IMR-90 (cell line): ENCODE results near the gene ATP8B4. TPM values are rescaled to one million over a fixed set of nuclear protein-coding genes. Genes with fewer than 3 reads are reported as not detected.

Experiments
- ATAC-seq: fragments of 200-7000 bp; cut with Tn5 transposase; 2 replicates; pipeline ENCODE4 v1.9.1; 2020; ENCODE audit warnings: low read depth, mild to moderate bottlenecking, moderate library complexity
- BruUV-seq: library from RNA; stranded (reverse); fragments of 400-500 nt; replicated peaks from 2 replicates; lab custom pipeline; 2021; lab: Mats Ljungman, UMichigan
- CTCF ChIA-PET: fragments of 300-600 bp; formaldehyde crosslinking; extraction: SDS; loops from one replicate; lab custom pipeline; 2021; ENCODE audit warnings: antibody characterized with exemption; lab: Yijun Ruan, JAX
- POLR2A ChIA-PET: fragments of 300-600 bp; sonication (Branson Sonifier 250); formaldehyde crosslinking; loops from one replicate; lab custom pipeline; 2022; ENCODE audit warnings: antibody characterized with exemption; ENCODE audit not compliant: unreplicated experiment; lab: Charles Lee
- DNase-seq: peaks from one replicate; pipeline ENCODE4 v3.0.0; 2013
- H2AFZ ChIP-seq: replicated peaks from 2 replicates; pipeline ENCODE3; 2013; ENCODE audit warnings: low read length, mild to moderate bottlenecking; ENCODE audit not compliant: poor library complexity
- H2AK5ac ChIP-seq: 2 replicates; pipeline ENCODE4 v1.6.1; 2013; ENCODE audit warnings: low read depth, low read length, inconsistent platforms
- H2AK9ac ChIP-seq: replicated peaks from 2 replicates; pipeline ENCODE3; 2013; ENCODE audit warnings: mild to moderate bottlenecking, low read depth, low read length, moderate library complexity; ENCODE audit not compliant: poor library complexity
- H2BK120ac ChIP-seq: 2 replicates; pipeline ENCODE4 v1.6.1; 2013; ENCODE audit warnings: low read depth, low read length, inconsistent platforms
- H2BK15ac ChIP-seq: 3 replicates; pipeline ENCODE4 v1.6.1; 2013; ENCODE audit warnings: low read depth, low read length, inconsistent platforms
- H2BK20ac ChIP-seq: 2 replicates; pipeline ENCODE4 v1.6.1; 2013; ENCODE audit warnings: low read depth, mild to moderate bottlenecking, inconsistent platforms, low read length, moderate library complexity
- H2BK5ac ChIP-seq: 2 replicates; pipeline ENCODE4 v1.6.1; 2013; ENCODE audit warnings: mild to moderate bottlenecking, low read depth, low read length, inconsistent platforms; ENCODE audit not compliant: poor library complexity, severe bottlenecking
- H3K14ac ChIP-seq: replicated peaks from 2 replicates; pipeline ENCODE4 v1.6.1; 2013; ENCODE audit warnings: low read depth, low read length, inconsistent platforms
- H3K18ac ChIP-seq: 2 replicates; pipeline ENCODE4 v1.6.1; 2013; ENCODE audit warnings: low read depth, low read length, control low read depth
- H3K23ac ChIP-seq: 2 replicates; pipeline ENCODE4 v1.6.1; 2013; ENCODE audit warnings: low read depth, low read length, inconsistent platforms
- H3K27ac ChIP-seq: 2 replicates; pipeline ENCODE4 v1.5.1; 2013; ENCODE audit warnings: mild to moderate bottlenecking, control low read depth, low read length; ENCODE audit not compliant: insufficient read depth
- H3K27me3 ChIP-seq: 2 replicates; pipeline ENCODE4 v1.6.1; 2013; ENCODE audit warnings: low read length; ENCODE audit not compliant: control insufficient read depth, insufficient read depth
- H3K36me3 ChIP-seq: 2 replicates; pipeline ENCODE4 v1.6.1; 2013; ENCODE audit warnings: low read length, mixed read lengths; ENCODE audit not compliant: control insufficient read depth, insufficient read depth
- H3K4ac ChIP-seq: 2 replicates; pipeline ENCODE4 v1.6.1; 2013; ENCODE audit warnings: low read depth, low read length, inconsistent platforms
- H3K4me1 ChIP-seq: 2 replicates; pipeline ENCODE4 v1.6.1; 2013; ENCODE audit warnings: low read length, mixed read lengths; ENCODE audit not compliant: control insufficient read depth, insufficient read depth
- H3K4me2 ChIP-seq: 2 replicates; pipeline ENCODE4 v1.6.1; 2013; ENCODE audit warnings: low read depth, mild to moderate bottlenecking, control low read depth, low read length, moderate library complexity
- H3K4me3 ChIP-seq: 2 replicates; pipeline ENCODE4 v1.5.1; 2013; ENCODE audit warnings: low read depth, mild to moderate bottlenecking, control low read depth, low read length, moderate library complexity; ENCODE audit not compliant: insufficient read depth
- H3K56ac ChIP-seq: 2 replicates; pipeline ENCODE4 v1.6.1; 2013; ENCODE audit warnings: low read length, inconsistent platforms; ENCODE audit not compliant: insufficient read depth; ENCODE audit errors: extremely low read depth
- H3K79me1 ChIP-seq, 2 experiments: 2 replicates each; pipeline ENCODE4 v1.6.1; 2013; ENCODE audit warnings: low read length in 2 of 2, inconsistent platforms in 1 of 2, low read depth in 1 of 2
- H3K9ac ChIP-seq: 2 replicates; pipeline ENCODE4 v1.6.1; 2013; ENCODE audit warnings: low read depth, low read length, control low read depth
- H3K9me1 ChIP-seq: 2 replicates; pipeline ENCODE4 v1.6.1; 2013; ENCODE audit warnings: low read length, inconsistent platforms; ENCODE audit not compliant: insufficient read depth
- H3K9me3 ChIP-seq: 2 replicates; pipeline ENCODE4 v1.6.1; 2013; ENCODE audit warnings: low read length; ENCODE audit not compliant: control insufficient read depth, insufficient read depth
- H4K20me1 ChIP-seq: 2 replicates; pipeline ENCODE4 v1.6.1; 2013; ENCODE audit warnings: low read length, inconsistent platforms; ENCODE audit not compliant: insufficient read depth
- H4K5ac ChIP-seq: 2 replicates; pipeline ENCODE4 v1.6.1; 2013; ENCODE audit warnings: mild to moderate bottlenecking, low read depth, low read length, control low read depth
- H4K8ac ChIP-seq, 2 experiments: 2 replicates each; pipeline ENCODE4 v1.6.1; 2013; ENCODE audit warnings: low read depth in 2 of 2, low read length in 2 of 2, control low read depth in 1 of 2, inconsistent platforms in 1 of 2
- H4K91ac ChIP-seq: 2 replicates; pipeline ENCODE4 v1.6.1; 2013; ENCODE audit warnings: low read depth, low read length, inconsistent platforms; ENCODE audit not compliant: insufficient read depth
- BHLHE40 ChIP-seq: fragments of 150-350 bp; IDR thresholded peaks from 2 replicates; pipeline ENCODE4 v1.6.1; 2016; ENCODE audit warnings: mild to moderate bottlenecking, low read depth, low read length
- CEBPB ChIP-seq: IDR thresholded peaks from 2 replicates; pipeline ENCODE4 v1.6.1; 2012; ENCODE audit warnings: low read depth, low read length, improper control_type of control experiment
- CHD1 ChIP-seq: IDR thresholded peaks from 2 replicates; pipeline ENCODE4 v1.6.1; 2012; ENCODE audit warnings: low read depth, low read length, improper control_type of control experiment
- ELK1 ChIP-seq: fragments of 150-350 bp; IDR thresholded peaks from 2 replicates; pipeline ENCODE4 v1.6.1; 2016; ENCODE audit warnings: low read depth, mild to moderate bottlenecking, low read length, moderate library complexity, borderline replicate concordance
- FOS ChIP-seq: fragments of 150-350 bp; IDR thresholded peaks from 2 replicates; pipeline ENCODE4 v1.6.1; 2016; ENCODE audit warnings: low read depth, low read length
- MAFK ChIP-seq: IDR thresholded peaks from 2 replicates; pipeline ENCODE4 v1.6.1; 2012; ENCODE audit warnings: low read depth, low read length, improper control_type of control experiment
- MAZ ChIP-seq: IDR thresholded peaks from 2 replicates; pipeline ENCODE4 v1.6.1; 2012; ENCODE audit warnings: low read depth, mild to moderate bottlenecking, low read length, improper control_type of control experiment, moderate library complexity, borderline replicate concordance
- MXI1 ChIP-seq: IDR thresholded peaks from 2 replicates; pipeline ENCODE4 v1.6.1; 2012; ENCODE audit warnings: low read depth, mild to moderate bottlenecking, low read length, moderate library complexity, borderline replicate concordance
- NFE2L2 ChIP-seq: fragments of 150-350 bp; IDR thresholded peaks from 2 replicates; pipeline ENCODE4 v1.6.1; 2016; ENCODE audit warnings: low read depth, mild to moderate bottlenecking, low read length
- POLR2A ChIP-seq: IDR thresholded peaks from 2 replicates; pipeline ENCODE4 v1.6.1; 2012; ENCODE audit warnings: mild to moderate bottlenecking, low read depth, low read length
- RAD21 ChIP-seq: IDR thresholded peaks from 2 replicates; pipeline ENCODE4 v1.6.1; 2012; ENCODE audit warnings: low read length, improper control_type of control experiment
- RCOR1 ChIP-seq: IDR thresholded peaks from 2 replicates; pipeline ENCODE4 v1.6.1; 2012; ENCODE audit warnings: mild to moderate bottlenecking, low read length, improper control_type of control experiment; ENCODE audit not compliant: insufficient replicate concordance
- RFX5 ChIP-seq: IDR thresholded peaks from 2 replicates; pipeline ENCODE4 v1.8.0; 2012; ENCODE audit warnings: low read depth, mild to moderate bottlenecking, low read length, moderate library complexity
- SMC3 ChIP-seq: fragments of 150-350 bp; IDR thresholded peaks from 2 replicates; pipeline ENCODE4 v1.6.1; 2016; ENCODE audit warnings: low read depth, mild to moderate bottlenecking, antibody characterized with exemption, low read length, moderate library complexity
- USF2 ChIP-seq: fragments of 150-350 bp; IDR thresholded peaks from 2 replicates; pipeline ENCODE4 v1.6.1; 2017; ENCODE audit warnings: mild to moderate bottlenecking, antibody characterized with exemption, low read length, low read depth
- WGBS, 2 experiments: methylation state at CpG; one replicate each; pipeline versions ENCODE4 v1.1.5 to v1.1.7; 2013; ENCODE audit warnings: missing lambda C conversion rate in 2 of 2; ENCODE audit not compliant: insufficient read length in 1 of 2; ENCODE audit errors: extremely low coverage in 2 of 2; 5-methylcytosine and 5-hydroxymethylcytosine counted together
- dilution Hi-C: fragments of 300-500 bp; cut with HindIII; formaldehyde crosslinking; loops from one replicate; pipeline ENCODE4 v1.14.3; 2018; ENCODE audit warnings: low sequenced_read_pairs; ENCODE audit not compliant: unreplicated experiment
- in situ Hi-C: fragments of 300-500 bp; cut with MboI; formaldehyde crosslinking; loops from 3 replicates; pipeline ENCODE4 v1.14.3; 2019; ENCODE audit warnings: low sequenced_read_pairs, inconsistent platforms, mixed read lengths
- intact Hi-C: fragments of 100-400 bp; cut with micrococcal nuclease; formaldehyde crosslinking; loops from 2 replicates; pipeline ENCODE4 v1.10.0; 2022
- polyA plus RNA-seq, 3 experiments: library from polyadenylated mRNA; depleted of rRNA; stranded (reverse); fragments of >200 nt; gene quantifications; 2 replicates each; pipeline ENCODE4 v1.2.3, GENCODE V29; 2012; ENCODE audit warnings: low replicate concordance in 1 of 3
- total RNA-seq: library from RNA; depleted of rRNA; stranded (reverse); fragments of >200 nt; gene quantifications from 2 replicates; pipeline ENCODE4 v1.2.3, GENCODE V29; 2012

Gene ATP8B4
- total and polyA plus RNA-seq, 2 of the 4 experiments (the other 2 are of a cell fraction) = 0.12 to 0.54 TPM

DNA sequence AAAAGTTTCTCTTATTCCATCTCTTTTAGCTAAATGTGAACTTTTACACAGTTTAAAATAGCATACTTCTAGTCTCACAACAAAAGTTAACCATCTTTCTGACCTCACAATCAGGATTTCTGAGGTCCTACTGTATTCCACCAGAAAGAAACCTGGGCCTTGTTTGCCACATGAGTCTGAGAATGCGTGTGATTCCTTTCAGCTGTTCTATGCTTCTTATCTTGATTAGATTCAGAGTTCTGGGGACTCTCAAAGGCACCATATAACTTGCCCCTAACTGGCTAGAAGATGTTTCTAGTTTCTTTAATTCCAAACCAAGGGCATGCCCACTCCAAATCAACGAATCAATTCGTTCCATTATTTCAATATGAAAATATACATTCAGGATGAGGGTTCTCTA, 131.1 kb downstream of the ATP8B4 start:
- Histone ChIP-seq H3K9ac (peak overlapping the region; percentile 52; the same call in 1 of the 2 replicates), H2AK9ac (no peak overlapping the region), H3K18ac (peak overlapping the region; percentile 98), H3K4me2 (no peak overlapping the region), H2BK120ac (peak overlapping the region; percentile 90), H3K27ac (peak overlapping the region; percentile 65; the same call in 1 of the 2 replicates), H4K91ac (peak overlapping the region; percentile 84), H3K27me3 (no peaks in the 10 kb centered on the region), H2BK5ac (peak overlapping the region; percentile 67), H4K20me1 (no peaks in the 10 kb centered on the region), H2AFZ (no peak overlapping the region), H4K8ac (peak overlapping the region; percentile 32 to 85), H3K79me1 (no peaks in the 10 kb centered on the region), H3K23ac (peak overlapping the region; percentile 88), H3K36me3 (no peaks in the 10 kb centered on the region), H3K4me3 (no peak overlapping the region), H2AK5ac (peak overlapping the region; percentile 44; the same call in 1 of the 2 replicates), H4K5ac (peak overlapping the region; percentile 85), H3K9me3 (no peaks in the 10 kb centered on the region), H2BK15ac (peak overlapping the region; percentile 99; the same call in 2 of the 3 replicates), H2BK20ac (peak overlapping the region; percentile 88), H3K56ac (no peak overlapping the region), H3K4ac (peak overlapping the region; percentile 70; the same call in 1 of the 2 replicates), H3K9me1 (peaks cover 3% of the 10 kb centered on the region), H3K4me1 (peaks cover 19% of the 10 kb centered on the region), H3K14ac (peak overlapping the region; percentile 87)
- BruUV-seq = no TSS peak
- in situ Hi-C loops (no loop called here), dilution Hi-C loops (no loop called here), intact Hi-C loops (no loop called here)
- no CpG with 5 or more reads among the region's 3 CpGs for WGBS, 2 experiments
- CTCF ChIA-PET = interaction anchor here (0.6 kb wide), 1 partner anchor 131 kb away, joined by 3 read pairs; no protein-coding TSS in a partner anchor
- ATAC-seq (no peak), DNase-seq (no peak)
- TF ChIP-seq BHLHE40 = no peak
- TF ChIP-seq RCOR1 = no peak
- TF ChIP-seq NFE2L2 = no peak
- TF ChIP-seq MAFK = no peak
- no peak for TF ChIP-seq CEBPB
- no peak for TF ChIP-seq ELK1
- TF ChIP-seq RFX5 = no peak
- no peak for TF ChIP-seq USF2
- TF ChIP-seq RAD21 = no peak
- no peak for TF ChIP-seq POLR2A
- no peak for TF ChIP-seq FOS
- no peak for TF ChIP-seq SMC3
- TF ChIP-seq MXI1 = no peak
- TF ChIP-seq CHD1 = no peak
- TF ChIP-seq MAZ = no peak
- POLR2A ChIA-PET = no interaction called here
